A549 (cell line): ENCODE data around the gene GNG7. TPM values are rescaled to one million over a fixed set of nuclear protein-coding genes. Genes with fewer than 3 reads are reported as not detected.

Source experiments
- ATAC-seq, 2 experiments: fragments of 200-7000 bp in 1 of 2; fragments of >200 bp in 1 of 2; cut with Nextera tagmentation in 1 of 2; cut with Tn5 transposase in 1 of 2; 3 replicates each; pipeline versions ENCODE4 v1.8.0 to v1.9.1; 2018 to 2020; ENCODE audit warnings: mild to moderate bottlenecking in 1 of 2, moderate library complexity in 1 of 2
- CTCF ChIA-PET: fragments of 300-600 bp; sonication (Branson Sonifier 250); formaldehyde crosslinking; extraction: SDS; loops from one replicate; lab custom pipeline; 2021; ENCODE audit warnings: antibody characterized with exemption, inconsistent platforms; lab: Yijun Ruan, JAX
- POLR2A ChIA-PET: fragments of 350-600 bp; formaldehyde crosslinking; extraction: SDS; loops from one replicate; lab custom pipeline; 2021; ENCODE audit warnings: antibody characterized with exemption, inconsistent platforms; lab: Yijun Ruan, JAX
- DNase-seq, 2 experiments: peaks; one replicate each; pipeline versions ENCODE4 v3.0.0 to v3.0.0-alpha.2; 2011 to 2016; ENCODE audit warnings: low read depth in 1 of 2, low spot score in 1 of 2
- FAIRE-seq: peaks from 2 replicates; lab custom pipeline; 2011; peaks lifted over from hg19 to GRCh38; lab: Jason Lieb, UNC
- H3K27ac ChIP-seq, 2 experiments: fragments of >200 bp; sonication (Bioruptor Twin); formaldehyde crosslinking; 3 replicates each; pipeline ENCODE4 v1.5.1; 2016 to 2017
- H3K4me1 ChIP-seq: fragments of >200 bp; sonication (Bioruptor Twin); formaldehyde crosslinking; 3 replicates; pipeline ENCODE4 v1.6.1; 2016
- H3K4me2 ChIP-seq: fragments of >200 bp; sonication (Bioruptor Twin); formaldehyde crosslinking; 3 replicates; pipeline ENCODE4 v1.6.1; 2016
- H3K4me3 ChIP-seq: fragments of >200 bp; sonication (Bioruptor Twin); formaldehyde crosslinking; 3 replicates; pipeline ENCODE4 v1.5.1; 2016
- H3K9me3 ChIP-seq: fragments of >200 bp; sonication (Bioruptor Twin); formaldehyde crosslinking; 3 replicates; pipeline ENCODE4 v1.6.1; 2016
- BCL3 ChIP-seq: fragments of >200 bp; sonication (Bioruptor Twin); formaldehyde crosslinking; IDR thresholded peaks from 3 replicates; pipeline ENCODE4 v1.6.1; 2016
- CBX8 ChIP-seq: fragments of 200-600 bp; sonication (generic); IDR thresholded peaks from 2 replicates; pipeline ENCODE4 v1.6.1; 2016
- CHD2 ChIP-seq: fragments of 150-350 bp; IDR thresholded peaks from 2 replicates; pipeline ENCODE4 v1.6.1; 2014; ENCODE audit warnings: low read length; ENCODE audit not compliant: partially characterized antibody
- CHD4 ChIP-seq: fragments of 200-600 bp; sonication (generic); IDR thresholded peaks from 2 replicates; pipeline ENCODE4 v1.6.1; 2016; ENCODE audit warnings: antibody characterized with exemption, mild to moderate bottlenecking, borderline replicate concordance
- E2F6 ChIP-seq: IDR thresholded peaks from 2 replicates; pipeline ENCODE4 v1.6.1; 2012; ENCODE audit warnings: low read depth, borderline replicate concordance
- ELK1 ChIP-seq: fragments of 150-350 bp; IDR thresholded peaks from 2 replicates; pipeline ENCODE4 v1.6.1; 2014; ENCODE audit warnings: low read depth, mild to moderate bottlenecking, low read length
- FOSL2 ChIP-seq, 2 experiments: fragments of 450-650 bp in 1 of 2; fragments of >200 bp in 1 of 2; sonication (Bioruptor Twin) in 1 of 2; formaldehyde crosslinking; IDR thresholded peaks; 2 replicates each; pipeline versions ENCODE4 v1.5.0 to v1.6.1; 2016 to 2020; ENCODE audit warnings: mild to moderate bottlenecking in 1 of 2, moderate library complexity in 1 of 2
- GATA3 ChIP-seq: IDR thresholded peaks from 2 replicates; pipeline ENCODE4 v1.6.1; 2012; ENCODE audit warnings: borderline replicate concordance
- HDAC2 ChIP-seq: fragments of 200-600 bp; sonication (generic); IDR thresholded peaks from 2 replicates; pipeline ENCODE4 v1.6.1; 2016
- HEYL ChIP-seq: fragments of 250-450 bp; sonication (Bioruptor Pico); IDR thresholded peaks from 2 replicates; pipeline ENCODE4 v1.8.0; 2021; ENCODE audit warnings: mild to moderate bottlenecking, moderate library complexity
- JUNB ChIP-seq: fragments of >200 bp; sonication (Bioruptor Twin); formaldehyde crosslinking; IDR thresholded peaks from 2 replicates; pipeline ENCODE4 v1.6.1; 2016
- MYC ChIP-seq: IDR thresholded peaks from 2 replicates; pipeline ENCODE4 v1.6.1; 2012; ENCODE audit warnings: mild to moderate bottlenecking, inconsistent platforms, low read length, improper control_type of control experiment, borderline replicate concordance
- NPAS2 ChIP-seq: fragments of 250-450 bp; sonication (Bioruptor Pico); IDR thresholded peaks from 2 replicates; pipeline ENCODE4 v1.8.0; 2022; ENCODE audit warnings: mild to moderate bottlenecking, moderate library complexity, borderline replicate concordance
- PBX3 ChIP-seq: IDR thresholded peaks from 2 replicates; pipeline ENCODE4 v1.6.1; 2012
- POLR2A ChIP-seq: IDR thresholded peaks from 2 replicates; pipeline ENCODE4 v1.6.1; 2012; ENCODE audit warnings: mild to moderate bottlenecking, low read length
- REST ChIP-seq: fragments of 200-600 bp; sonication (generic); IDR thresholded peaks from 2 replicates; pipeline ENCODE4 v1.6.1; 2016; ENCODE audit warnings: antibody characterized with exemption, mild to moderate bottlenecking, moderate library complexity
- TFCP2L1 ChIP-seq: fragments of 250-450 bp; sonication (Bioruptor Pico); IDR thresholded peaks from 2 replicates; pipeline ENCODE4 v1.5.0; 2021; ENCODE audit warnings: mild to moderate bottlenecking
- USF2 ChIP-seq: fragments of 450-650 bp; IDR thresholded peaks from 2 replicates; pipeline ENCODE4 v1.6.1; 2014; ENCODE audit warnings: antibody characterized with exemption
- ZC3H11A ChIP-seq: fragments of 450-650 bp; IDR thresholded peaks from 2 replicates; pipeline ENCODE4 v1.6.1; 2014; ENCODE audit warnings: antibody characterized with exemption, mild to moderate bottlenecking
- ZFP36 ChIP-seq: fragments of 450-650 bp; IDR thresholded peaks from 2 replicates; pipeline ENCODE4 v1.6.1; 2014; ENCODE audit warnings: borderline replicate concordance; ENCODE audit not compliant: partially characterized antibody
- ZSCAN20 ChIP-seq: fragments of 250-450 bp; sonication (Bioruptor Pico); IDR thresholded peaks from 2 replicates; pipeline ENCODE4 v1.8.0; 2022; ENCODE audit warnings: mild to moderate bottlenecking, moderate library complexity
- WGBS: methylation state at CpG from one replicate; pipeline ENCODE4 v1.1.6; 2017; ENCODE audit errors: missing lambda C conversion rate; 5-methylcytosine and 5-hydroxymethylcytosine counted together
- polyA plus RNA-seq, 4 experiments: library from polyadenylated mRNA; depleted of rRNA in 3 of 4; stranded (reverse); fragments of >200 nt; fragmentation: RNase III in 1 of 4; extraction: RNeasy Plus Mini Kit Qiagen cat#74134 plus additional on column Dnase treatment in 1 of 4; gene quantifications; 2 replicates in 3 of 4; 3 replicates in 1 of 4; pipeline ENCODE4 v1.2.3, GENCODE V29; 2011 to 2017

Gene GNG7
- polyA plus RNA-seq, 2 of the 4 experiments (the other 2 are of a cell fraction), result 0.06 to 0.08 TPM

- ChIA-PET CTCF (interaction anchor here (1.1 to 5.2 kb wide), 8 partner anchors 10 to 36 kb away, joined by 3 to 50 read pairs (median 8); no protein-coding TSS in a partner anchor), POLR2A (interaction anchor here (0.6 kb wide), 1 partner anchor 34 kb away, joined by 4 read pairs; no protein-coding TSS in a partner anchor)
- no peak overlapping the region for H3K4me2 ChIP-seq
- H3K27ac ChIP-seq, result no peak overlapping the region
- no peak for DNase-seq
- 50% methylated on average over 9 of the region's 9 CpGs for WGBS
- H3K9me3 ChIP-seq, result 0 out of 3 replicates have a peak, but pooled peaks cover 5% of the 10 kb centered on the region
- ATAC-seq, result no peak
- FAIRE-seq, result no peak
- no peak overlapping the region for H3K4me3 ChIP-seq
- TF ChIP-seq POLR2A (no peak), HEYL (CRISPR knock-in tag) (no peak), BCL3 (no peak), FOSL2 (IDR thresholded peaks at IDR 0.05) (no peak), FOSL2 (CRISPR knock-in tag; IDR thresholded peaks at IDR 0.05) (no peak), E2F6 (no peak)
- peaks cover 10% of the 10 kb centered on the region; the same call in 1 of the 3 replicates for H3K4me1 ChIP-seq
Measured at GRCh38 chr19:2634960-2635359, 67.5 kb downstream of the GNG7 start.

- H3K4me2 ChIP-seq, result no peak overlapping the region
- ChIA-PET POLR2A (interaction anchor here (0.6 kb wide), 1 partner anchor 34 kb away, joined by 4 read pairs; no protein-coding TSS in a partner anchor), CTCF (interaction anchor here (1.1 to 5.2 kb wide), 4 partner anchors 11 to 23 kb away, joined by 3 to 50 read pairs (median 6); no protein-coding TSS in a partner anchor)
- no peak overlapping the region for H3K4me3 ChIP-seq
- DNase-seq, result no peak
- WGBS, result 70% methylated on average over 27 of the region's 28 CpGs
- no peak overlapping the region; a peak in 1 of 6 replicates for H3K27ac ChIP-seq
- H3K9me3 ChIP-seq, result 0 out of 3 replicates have a peak, but pooled peaks cover 9% of the 10 kb centered on the region
- TF ChIP-seq NPAS2 (CRISPR knock-in tag) (no peak), E2F6 (no peak), REST (no peak), TFCP2L1 (CRISPR knock-in tag) (no peak)
- H3K4me1 ChIP-seq, result peaks cover 10% of the 10 kb centered on the region; the same call in 1 of the 3 replicates
- no peak for ATAC-seq
- FAIRE-seq, result no peak
Measured at GRCh38 chr19:2634228-2634951, 68.1 kb downstream of the GNG7 start.

GRCh38 chr19:2633693-2634075, 68.8 kb downstream of the GNG7 start:
- FAIRE-seq (no peak), DNase-seq (no peak), ATAC-seq (no peak)
- ChIA-PET POLR2A (interaction anchor here (0.6 kb wide), 1 partner anchor 493 kb away, joined by 9 read pairs; no protein-coding TSS in a partner anchor), CTCF (interaction anchor here (1.1 to 5.2 kb wide), 3 partner anchors 15 to 22 kb away, joined by 3 to 50 read pairs (median 3); no protein-coding TSS in a partner anchor)
- Histone ChIP-seq H3K27ac (no peak overlapping the region), H3K4me1 (peaks cover 6% of the 10 kb centered on the region; the same call in 1 of the 3 replicates), H3K9me3 (peaks cover 12% of the 10 kb centered on the region; the same call in 2 of the 3 replicates), H3K4me2 (no peak overlapping the region), H3K4me3 (no peak overlapping the region)
- 36% methylated on average over 2 of the region's 12 CpGs for WGBS
- TF ChIP-seq ZSCAN20 (no peak), JUNB (no peak), PBX3 (no peak), NPAS2 (CRISPR knock-in tag) (no peak), GATA3 (no peak), ZC3H11A (no peak), FOSL2 (IDR thresholded peaks at IDR 0.05) (no peak), FOSL2 (CRISPR knock-in tag; IDR thresholded peaks at IDR 0.05) (no peak), CHD4 (no peak), ZFP36 (no peak), USF2 (no peak), CBX8 (no peak), ELK1 (no peak), CHD2 (no peak), HDAC2 (no peak), MYC (no peak)
